Ammon's horn (tissue), 1 donor: Measurements from ENCODE around the gene ADARB2.
"Not testable (repeated sequence)": the region's sequence is repeated elsewhere in the genome, so short reads cannot be mapped to it uniquely, and the experiment has no call there.

Experiments
- DNase-seq: peaks from one replicate; pipeline ENCODE4 v3.0.0-alpha.2; 2016; ENCODE audit warnings: low spot score

The ADARB2 gene

DNA sequence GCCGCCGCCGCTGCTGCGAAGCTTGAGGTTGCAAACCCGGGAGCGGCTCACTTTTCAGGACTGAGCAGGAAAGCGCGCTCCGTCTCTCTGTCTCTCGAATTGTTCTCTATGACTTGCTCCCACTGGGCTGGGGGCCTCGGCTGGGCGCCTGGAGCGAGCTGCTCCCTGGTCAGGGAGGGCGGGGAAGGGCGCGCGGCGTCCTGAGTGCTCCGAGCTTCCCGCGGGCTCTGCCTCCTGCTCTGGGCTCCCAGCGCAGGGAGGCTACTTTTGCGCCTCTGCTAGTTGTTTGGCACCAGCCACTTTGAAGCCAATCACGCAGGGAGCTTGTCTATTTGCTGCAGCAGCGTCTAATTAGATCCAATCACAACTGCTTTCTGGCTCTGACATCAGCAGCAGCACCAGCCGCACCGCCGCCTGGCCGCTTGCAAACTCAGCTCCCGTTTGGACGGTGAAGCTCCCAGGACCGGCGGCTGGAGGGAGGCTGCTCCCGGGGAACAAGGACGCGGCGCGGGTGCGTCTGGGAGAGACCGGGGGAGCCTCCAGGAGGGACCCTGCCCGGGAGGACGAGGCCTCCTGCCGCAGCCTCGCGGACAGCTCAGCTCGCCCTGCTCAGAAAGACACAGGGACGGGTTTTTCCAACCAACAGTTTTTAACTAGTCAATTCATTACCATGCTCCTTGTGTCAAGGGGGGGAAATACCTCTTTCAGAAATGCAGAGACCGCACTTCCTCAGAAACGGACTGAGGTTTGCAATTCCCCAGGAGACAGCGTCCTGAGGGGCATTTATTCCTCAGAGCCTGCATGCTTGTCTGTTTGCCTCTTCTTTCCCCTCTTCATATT is at the start of gene ADARB2:
Gene ADARB2, minus strand, starts transcription at position 304 of the 840 bp plus-strand sequence.
- peak; percentile 87 for DNase-seq

DNA sequence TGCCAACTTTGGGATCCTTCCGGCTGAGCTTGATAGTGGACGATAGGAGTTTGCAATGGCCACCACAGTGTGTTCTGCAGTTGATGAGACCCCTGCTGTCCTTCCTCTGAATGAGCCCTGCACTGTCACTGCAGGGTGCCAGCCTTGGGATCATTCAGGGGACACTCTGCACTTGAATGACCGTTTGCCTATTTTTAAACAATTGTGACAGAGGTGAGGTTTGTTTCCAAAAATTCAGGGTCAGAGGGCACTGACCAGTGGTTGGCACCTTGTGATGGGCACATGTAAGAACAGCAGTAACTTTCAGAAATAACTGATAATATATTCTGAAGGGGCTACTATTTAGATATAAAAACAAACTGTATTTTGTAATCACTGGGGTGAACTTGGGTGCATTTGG is 48.5 kb upstream of the ADARB2 start:
- no peak for DNase-seq

DNA sequence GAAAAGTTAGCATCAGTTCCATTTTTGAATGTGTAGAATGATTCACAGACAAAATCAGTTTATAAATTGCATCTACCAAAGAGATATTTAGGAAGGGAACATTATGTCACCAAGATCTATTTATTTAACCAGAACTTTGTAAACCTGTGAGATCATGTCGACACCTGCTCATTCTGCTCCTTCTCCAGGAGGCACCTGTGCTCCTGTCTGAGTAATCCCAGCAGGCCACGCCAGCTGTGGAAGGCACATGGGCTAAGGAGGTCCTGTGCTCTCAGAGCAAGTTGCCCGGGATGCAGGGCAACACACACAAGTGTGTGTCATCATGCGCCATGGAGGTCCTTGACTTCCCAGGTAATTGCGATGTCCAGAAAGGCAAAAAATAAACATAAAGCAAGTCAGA is 45.5 kb upstream of the ADARB2 start:
- no peak for DNase-seq

DNA sequence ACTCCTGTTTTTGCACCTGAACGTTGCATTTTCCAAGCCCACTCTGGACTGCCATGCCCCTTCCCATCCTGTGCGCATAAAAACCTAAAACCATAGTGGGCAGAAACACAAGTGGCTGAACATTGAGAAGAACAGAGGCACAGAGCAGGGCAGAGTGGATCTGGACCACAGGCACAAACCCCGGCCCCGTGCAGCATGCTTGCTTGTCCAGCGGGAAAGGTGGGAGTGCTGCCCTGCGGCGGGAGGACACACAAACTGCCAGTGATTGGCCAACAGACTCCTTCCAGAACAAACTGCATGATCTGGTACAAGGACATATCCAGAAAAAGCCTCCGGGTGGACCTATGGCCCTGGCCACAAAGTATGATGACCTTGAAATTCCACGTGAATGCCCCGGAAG is 42.5 kb upstream of the ADARB2 start:
- DNase-seq, result no peak

DNA sequence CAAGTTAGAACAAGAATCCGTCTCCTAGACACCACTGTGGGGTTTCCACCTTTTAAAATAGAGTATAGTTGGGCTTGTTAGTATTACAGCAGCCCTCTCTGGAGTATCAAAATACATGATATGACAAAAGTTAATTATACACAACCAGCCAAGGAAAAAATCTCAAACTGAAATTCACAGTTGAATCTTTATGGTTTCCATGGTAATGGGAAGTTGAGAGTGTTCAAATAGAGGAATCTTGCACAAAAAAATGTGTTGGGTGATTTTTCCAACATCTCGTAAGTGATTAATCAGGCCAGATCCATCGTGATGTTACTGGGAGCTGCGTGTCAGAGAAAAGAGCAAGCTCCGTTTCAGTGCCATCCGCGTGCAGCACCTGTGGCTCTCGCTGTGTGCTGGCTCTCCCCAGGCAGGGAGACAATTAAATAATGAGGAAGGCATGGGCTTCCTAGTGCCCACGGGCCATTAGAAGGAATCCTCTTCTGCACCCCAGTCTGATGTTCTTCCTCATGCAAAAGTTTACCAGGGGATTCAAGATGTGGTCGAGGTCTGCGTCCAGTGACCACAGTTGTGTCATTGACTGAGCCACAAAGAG is 41.1 kb upstream of the ADARB2 start:
- no peak for DNase-seq

DNA sequence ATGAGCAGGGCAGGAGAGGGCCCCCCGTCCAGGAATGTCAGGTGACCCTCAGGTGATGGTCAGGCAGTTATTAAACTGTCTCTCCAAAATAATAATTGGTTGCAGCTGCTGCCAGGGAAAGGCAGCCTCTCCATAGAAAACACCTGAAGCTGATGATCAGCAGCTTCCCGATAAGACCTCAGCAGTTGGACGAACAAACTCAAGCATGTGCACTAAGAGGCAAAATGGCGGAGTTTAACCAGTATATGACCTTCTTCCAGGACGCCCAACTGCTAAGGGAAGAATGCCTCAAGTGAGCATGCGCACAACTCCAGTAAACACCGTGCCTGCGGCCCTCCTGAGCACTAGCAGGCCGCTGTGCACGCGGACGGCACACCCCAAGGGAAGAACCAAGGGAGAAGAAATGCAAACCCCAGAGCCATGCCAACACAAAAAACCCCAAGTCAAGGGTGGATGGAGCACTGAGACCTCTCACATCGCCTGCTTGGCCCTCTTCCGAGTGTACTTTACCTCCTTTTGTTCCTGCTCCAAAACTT is 38.9 kb upstream of the ADARB2 start:
- no peak for DNase-seq

DNA sequence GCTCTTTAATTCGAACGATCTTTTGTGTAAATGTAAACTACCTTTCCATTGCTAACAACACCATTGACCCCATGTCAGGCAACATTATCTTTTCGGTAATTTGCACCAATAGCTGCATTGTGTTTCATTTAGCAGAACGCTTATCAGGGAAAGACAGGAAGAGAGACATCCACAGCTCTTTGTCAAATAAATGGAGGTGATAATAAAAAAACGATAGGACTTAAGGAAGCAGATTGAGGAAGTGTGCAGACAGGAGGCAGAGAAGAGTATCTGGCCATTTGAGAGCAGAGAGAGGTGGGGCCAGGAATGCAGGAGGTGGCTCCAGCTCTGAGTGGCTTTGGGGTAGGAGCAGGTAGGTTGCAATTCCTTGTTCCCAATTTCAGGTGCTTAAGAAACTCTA is 37.5 kb upstream of the ADARB2 start:
- no peak for DNase-seq

DNA sequence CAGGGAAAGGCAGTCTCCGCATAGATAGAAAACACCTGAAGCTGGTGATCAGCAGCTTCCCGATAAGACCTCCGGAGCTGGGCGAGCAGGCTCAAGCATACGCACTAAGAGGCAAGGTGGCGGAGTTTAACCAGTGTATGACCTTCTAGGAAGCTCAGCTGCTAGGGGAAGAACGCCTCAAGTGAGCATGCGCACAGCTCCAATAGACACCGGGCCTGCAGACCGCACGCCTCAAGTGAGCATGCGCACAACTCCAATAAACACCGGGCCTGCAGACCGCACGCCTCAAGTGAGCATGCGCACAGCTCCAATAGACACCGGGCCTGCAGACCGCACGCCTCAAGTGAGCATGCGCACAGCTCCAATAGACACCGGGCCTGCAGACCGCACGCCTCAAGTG is 35.9 kb upstream of the ADARB2 start:
- not testable (repeated sequence) for DNase-seq

DNA sequence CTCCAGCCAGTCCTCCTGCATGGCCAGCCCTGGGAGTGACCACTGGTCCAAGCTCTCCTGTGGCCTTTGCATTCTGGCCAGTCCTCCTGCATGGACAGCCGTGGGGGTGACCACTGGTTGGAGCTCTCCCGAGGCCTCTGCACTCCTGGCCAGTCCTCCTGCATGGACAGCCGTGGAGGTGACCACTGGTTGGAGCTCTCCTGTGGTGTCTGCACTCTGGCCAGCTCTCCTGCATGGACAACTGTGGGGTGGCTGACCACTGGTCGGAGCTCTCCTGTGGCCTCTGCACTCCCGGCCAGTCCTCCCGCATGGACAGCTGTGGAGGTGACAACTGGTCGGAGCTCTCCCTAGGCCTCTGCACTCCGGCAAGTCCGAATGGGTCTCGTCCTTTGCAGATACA is 28.7 kb upstream of the ADARB2 start:
- DNase-seq, result no peak

DNA sequence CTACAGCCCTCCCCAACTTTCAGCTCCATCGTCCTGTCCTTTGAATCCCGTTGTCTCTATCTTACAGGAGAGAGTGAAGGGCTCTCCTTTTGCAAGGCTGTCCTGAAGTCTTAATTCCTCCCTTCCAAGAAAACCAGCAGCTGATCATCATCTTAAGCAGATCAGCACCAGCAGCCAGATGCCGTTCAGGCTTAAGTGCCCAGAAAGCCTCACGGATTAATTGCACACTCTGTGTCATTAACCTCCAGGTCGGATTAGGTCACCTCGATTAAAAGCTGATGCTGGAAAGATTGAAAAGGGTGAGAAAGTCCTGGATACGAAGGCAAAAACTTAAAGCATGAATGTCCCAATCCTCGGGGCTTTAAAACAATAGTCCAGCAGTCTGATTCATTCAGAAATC is 24.8 kb upstream of the ADARB2 start:
- DNase-seq, result no peak

DNA sequence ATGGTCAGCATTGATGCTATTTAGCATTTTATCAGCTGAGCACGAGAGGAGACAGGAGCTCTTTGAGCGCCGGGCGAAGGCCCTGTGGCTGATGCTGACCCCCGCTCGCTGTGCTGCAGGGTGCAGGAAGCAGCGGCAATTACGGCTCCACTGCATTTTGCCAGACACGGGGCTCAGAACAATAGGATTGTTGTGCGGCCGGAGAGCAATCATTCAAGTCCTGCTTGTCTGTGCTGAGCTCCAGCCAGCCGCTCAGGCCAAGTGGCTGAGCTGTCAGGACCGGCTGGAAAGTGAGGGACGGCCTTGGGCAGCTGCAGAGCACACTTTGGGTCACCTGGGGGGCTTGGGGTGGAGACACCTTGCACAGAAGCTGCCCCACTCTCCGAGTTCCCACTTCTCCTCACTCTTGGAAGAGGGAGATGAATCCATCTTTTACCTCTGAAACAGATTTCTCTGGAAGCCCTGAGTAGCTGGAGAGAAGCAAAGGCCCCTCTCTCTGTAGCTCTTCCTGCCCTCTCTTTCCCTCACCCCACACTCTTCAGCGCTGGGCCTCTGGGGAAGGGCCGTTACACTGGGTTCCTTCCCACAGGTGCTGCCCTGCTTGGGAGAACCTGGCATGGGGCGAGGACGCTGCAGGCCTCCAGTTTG is 17.3 kb upstream of the ADARB2 start:
- peak; percentile 88 for DNase-seq

DNA sequence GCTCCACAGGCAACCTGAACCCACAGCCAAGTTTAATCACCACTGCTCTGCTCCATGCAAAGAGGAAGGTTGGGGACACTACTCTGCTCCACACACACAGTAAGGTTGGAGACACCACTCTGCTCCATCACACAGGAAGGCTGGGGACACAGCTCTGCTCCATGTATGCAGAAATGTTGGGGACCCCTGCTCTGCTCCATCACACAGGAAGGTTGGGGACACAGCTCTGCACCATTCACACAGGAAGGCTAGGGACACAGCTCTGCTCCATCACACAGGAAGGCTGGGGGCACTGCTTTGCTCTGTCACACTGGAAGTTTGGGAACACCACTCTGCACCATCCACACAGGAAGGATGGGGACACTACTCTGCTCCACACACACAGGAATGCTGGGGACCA is 14.8 kb upstream of the ADARB2 start:
- DNase-seq, result no peak

DNA sequence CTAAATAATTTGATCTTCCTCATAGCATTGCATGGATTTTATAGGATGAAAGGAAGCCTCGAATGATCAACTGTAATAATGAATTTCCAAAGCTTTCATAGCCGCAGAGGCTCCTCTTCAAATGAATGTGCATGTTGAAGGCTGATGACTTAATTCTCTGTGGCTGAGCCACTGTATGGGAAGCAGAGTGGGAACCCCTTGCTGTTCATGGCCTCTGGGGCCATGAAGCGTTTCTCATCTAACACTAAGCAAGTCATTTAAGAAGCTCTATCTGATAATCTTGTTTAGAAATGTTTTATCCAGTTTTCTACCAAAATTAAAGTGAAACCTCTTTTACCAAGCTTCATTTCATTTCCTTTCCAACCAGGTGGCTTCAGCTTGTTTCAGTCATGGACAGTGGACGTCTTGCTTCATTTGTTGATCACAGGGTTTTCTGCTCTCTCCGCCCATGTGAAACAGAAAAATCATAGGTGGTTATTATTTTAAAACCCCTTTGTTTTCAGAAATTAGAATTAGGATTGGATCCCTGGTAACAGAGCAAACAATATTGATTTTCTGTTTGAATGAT is 10.3 kb upstream of the ADARB2 start:
- no peak for DNase-seq

DNA sequence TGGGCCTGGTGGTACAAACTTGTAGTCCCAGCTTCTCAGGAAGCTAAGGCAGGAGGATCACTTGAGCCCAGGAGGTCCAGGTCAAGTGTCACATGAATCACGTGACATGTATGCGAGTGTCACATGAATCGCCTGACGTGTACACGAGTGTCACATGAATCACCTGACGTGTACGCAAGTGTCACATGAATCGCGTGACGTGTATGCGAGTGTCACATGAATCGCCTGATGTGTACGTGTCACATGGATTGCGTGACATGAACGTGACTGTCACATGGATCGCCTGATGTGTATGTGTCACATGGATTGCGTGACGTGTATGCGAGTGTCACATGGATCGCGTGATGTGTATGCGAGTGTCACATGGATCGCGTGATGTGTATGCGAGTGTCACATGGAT is 9.5 kb upstream of the ADARB2 start:
- no peak for DNase-seq

DNA sequence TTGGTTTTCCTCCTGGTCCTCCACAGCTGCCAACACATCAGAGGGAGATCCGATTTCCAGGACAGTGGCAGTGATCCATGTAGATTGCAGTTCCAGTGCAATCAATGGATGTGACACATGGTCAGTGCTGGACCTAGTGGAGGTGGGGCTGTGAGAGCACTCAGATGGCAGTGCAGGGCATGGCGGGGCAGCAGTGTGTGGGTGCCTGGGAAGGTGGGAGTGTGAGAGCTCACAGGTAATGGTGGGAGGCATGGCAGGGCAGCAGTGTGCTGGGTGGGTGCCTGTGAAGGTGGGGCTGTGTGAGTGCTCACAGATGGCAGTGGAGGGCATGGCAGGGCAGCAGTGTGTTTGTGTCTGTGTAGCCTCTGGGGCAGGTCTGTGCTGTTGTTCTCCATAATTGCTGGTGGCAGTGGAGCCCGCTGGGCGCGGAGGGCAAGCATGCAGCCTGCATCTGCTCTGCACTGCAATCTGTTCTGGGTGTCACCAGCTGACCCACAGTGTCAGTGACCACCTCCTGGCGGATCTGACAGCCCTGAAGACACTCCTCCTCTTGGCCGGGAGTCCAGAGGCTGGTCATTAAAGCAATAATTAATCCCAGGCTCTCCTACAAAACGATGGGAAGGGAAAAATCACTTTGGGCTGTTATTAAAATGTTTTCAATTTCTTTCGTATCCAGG is 8.6 kb upstream of the ADARB2 start:
- no peak for DNase-seq

DNA sequence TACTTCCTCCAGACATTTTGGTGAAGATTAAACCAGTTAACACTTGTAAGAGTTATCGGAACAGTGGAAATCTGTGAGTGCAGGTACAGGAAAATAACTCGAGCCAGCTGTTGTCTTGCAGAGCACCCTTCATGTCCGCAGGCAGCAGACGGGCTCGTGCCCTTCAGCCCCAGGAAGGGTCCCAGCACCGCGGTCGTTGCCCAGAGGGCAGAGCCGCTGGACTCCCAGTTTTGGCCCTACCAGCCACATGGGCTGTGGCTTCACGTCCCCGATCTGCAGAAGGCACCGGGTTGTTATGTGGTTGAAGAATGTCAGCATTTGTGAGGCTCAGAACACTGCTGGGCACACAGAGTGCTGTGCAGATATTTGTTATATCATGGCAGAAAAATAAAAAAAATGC is 7.2 kb upstream of the ADARB2 start:
- no peak for DNase-seq

DNA sequence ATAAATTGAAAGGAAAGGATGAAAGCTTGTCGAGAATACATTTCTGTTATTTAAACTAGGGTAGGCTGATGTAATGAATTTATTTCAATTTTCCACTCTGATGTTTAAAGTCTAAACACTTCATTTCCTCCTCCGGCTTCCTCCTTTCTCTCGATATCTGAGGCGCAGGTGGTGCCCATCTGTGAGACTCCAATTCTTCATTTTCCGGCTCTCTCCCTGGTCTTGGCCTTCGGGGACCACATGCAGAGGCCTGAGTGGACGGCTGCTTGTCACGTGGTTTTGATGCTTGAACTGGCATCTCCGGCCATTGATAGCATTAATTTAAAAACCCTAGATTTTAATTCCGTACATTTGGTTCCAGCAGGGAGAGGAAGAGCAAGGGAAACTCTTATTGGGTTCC is 5.8 kb upstream of the ADARB2 start:
- DNase-seq, result no peak

DNA sequence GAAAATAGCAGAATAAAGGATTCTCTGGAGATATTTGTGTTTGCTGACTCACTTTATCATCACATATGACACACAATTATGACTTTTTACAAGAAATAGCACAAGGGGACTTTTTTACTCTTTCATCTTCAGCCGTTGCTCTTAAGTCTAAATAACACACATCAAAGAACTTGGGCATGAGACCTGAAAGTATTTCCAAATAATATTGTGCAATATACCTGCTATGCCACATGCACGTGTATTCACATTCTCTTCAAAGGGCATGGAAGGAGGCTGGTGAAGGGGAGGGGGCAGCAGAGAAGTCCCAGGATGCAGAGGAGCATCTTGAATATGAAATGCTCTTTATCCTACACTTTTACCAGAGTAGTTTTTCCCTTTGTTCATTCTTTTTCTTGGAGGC is 4.1 kb upstream of the ADARB2 start:
- DNase-seq, result no peak

DNA sequence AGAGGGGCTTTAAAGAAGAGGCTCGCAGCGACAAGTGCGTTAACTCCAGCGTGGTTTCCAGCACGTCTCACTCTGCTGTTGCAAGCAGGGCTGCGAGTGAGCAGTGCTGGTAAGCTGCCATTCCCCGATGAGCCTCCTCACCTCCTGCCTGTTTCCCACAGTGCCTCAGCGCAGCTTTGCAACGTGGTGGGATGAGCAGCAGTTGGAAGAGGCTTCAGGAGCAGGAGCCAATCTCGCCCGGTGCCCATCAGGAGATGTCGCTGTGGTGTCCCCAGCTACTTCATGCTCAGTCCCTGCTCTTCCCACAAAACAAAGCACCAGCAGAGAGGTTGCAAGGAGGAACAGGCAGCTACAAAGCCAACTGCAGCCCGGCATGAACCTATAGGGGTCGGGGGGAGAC is 2.4 kb upstream of the ADARB2 start:
- peak; percentile 81 for DNase-seq

DNA sequence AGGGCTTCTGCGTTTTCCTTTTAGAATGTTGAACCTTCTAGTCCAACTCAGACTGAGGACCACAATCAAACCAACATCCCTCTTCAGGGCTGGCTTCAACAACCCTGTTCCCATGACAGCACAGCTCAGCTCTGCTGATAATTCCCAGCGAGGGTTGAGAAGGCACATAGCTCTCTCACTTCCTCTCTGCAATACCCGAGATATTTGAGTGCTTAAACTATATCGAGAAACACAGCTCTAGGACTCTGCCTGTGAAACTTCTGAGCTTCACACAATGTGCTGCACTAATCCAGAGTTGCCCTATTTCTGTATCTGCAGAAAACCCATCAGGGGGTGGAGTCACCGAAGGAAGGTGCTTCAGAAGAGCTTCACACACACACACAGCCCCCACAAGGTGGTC is 1.6 kb upstream of the ADARB2 start:
- DNase-seq, result no peak

DNA sequence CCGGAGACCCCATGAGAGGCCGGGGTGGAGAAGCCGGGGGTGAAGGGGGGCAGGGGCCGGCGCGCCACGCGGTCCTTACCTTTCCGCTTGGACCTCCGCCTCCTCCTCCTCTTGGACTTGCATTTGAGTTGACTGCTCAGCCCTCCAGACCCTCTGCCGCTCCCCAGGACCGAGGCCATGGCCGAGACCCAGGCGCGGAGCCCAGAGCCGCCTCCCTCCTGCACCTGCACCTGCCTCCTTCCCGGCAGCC is 428 bp downstream of the ADARB2 start:
- no peak for DNase-seq

DNA sequence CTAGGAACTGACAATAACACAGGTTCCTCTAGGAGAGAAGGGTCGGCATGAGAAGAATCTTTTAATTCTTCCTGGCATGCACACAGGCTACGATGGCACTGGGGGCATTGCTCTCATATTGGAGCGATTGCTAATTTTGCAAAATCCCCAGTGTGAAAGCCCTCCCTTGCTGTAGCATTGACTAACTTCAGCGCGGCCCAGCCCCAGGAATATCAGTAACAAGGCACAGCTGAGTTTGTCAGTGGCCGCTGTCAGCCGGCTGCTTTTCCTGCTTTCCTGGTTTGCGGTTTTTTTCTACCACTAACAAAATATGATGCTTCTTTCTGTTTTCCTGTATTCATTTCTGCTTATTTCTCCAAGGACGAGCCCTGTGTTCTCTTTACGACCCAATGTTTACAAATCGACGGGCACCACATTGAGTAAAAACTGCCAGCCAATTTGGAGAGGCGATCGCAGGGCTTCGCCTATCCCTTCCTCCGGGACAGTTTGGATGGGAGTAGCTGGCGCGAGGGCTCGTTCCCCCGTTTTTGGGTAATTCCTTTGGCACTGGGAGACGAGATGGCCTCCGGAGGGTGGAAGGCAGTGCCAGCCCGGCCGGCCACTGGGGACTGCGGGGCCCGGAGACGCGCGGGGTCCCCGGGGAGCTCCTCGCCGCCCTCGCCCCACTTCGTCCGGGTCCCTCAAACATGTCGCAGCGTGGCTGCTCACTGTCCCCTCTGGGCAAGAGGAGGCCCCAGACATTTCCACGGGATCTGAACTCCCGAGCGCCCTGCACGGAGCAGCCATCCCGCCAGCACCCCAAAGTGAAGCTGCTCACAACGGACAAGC is 967 bp downstream of the ADARB2 start:
- DNase-seq, result no peak
